Measurements from ENCODE around the gene RDH5. TPM values are rescaled to one million over a fixed set of nuclear protein-coding genes. Genes with fewer than 3 reads are reported as not detected.

The RDH5 gene
- total RNA-seq, 2 donors from 2014 or later: 4.1 to 7.4 TPM

GRCh38 chr12:55675666-55676065 is 44.5 kb upstream of the RDH5 start:
- H3K27ac ChIP-seq (ENCODE audit: low read depth, low read length): no peak overlapping the region
- no peaks in the 10 kb centered on the region for H3K27me3 ChIP-seq (ENCODE audit: control insufficient read depth, insufficient read depth, low read length, poor library complexity, severe bottlenecking)
- no peaks in the 10 kb centered on the region for H3K9me3 Mint-ChIP-seq
- no peaks in the 10 kb centered on the region for H3K36me3 Mint-ChIP-seq (ENCODE audit: low read depth)
- no peaks in the 10 kb centered on the region for H3K4me1 Mint-ChIP-seq
- peaks cover 21% of the 10 kb centered on the region for H3K27me3 Mint-ChIP-seq (ENCODE audit: insufficient read depth)
- no peak overlapping the region for H3K27ac Mint-ChIP-seq
- DNase-seq: peak; percentile 26
- no peaks in the 10 kb centered on the region for H3K4me1 ChIP-seq (ENCODE audit: control insufficient read depth, insufficient read depth, low read length)
- H3K36me3 ChIP-seq (ENCODE audit: control insufficient read depth, insufficient read depth, low read length): no peaks in the 10 kb centered on the region
- H3K4me3 ChIP-seq (ENCODE audit: low read length): no peak overlapping the region
- no peak for TF ChIP-seq CTCF (conservative IDR thresholded peaks at IDR 0.05)
- H3K9me3 ChIP-seq (ENCODE audit: control insufficient read depth, low read length): no peaks in the 10 kb centered on the region
- no peak overlapping the region for H3K4me3 Mint-ChIP-seq
- H3K9ac ChIP-seq (ENCODE audit: extremely low read depth, low read length, poor library complexity, severe bottlenecking): no peak overlapping the region
- WGBS, 2 experiments (ENCODE audit: insufficient coverage in 1 of 2, insufficient read length in 1 of 2): 91 to 94% methylated on average over 6 to 8 of the region's 8 CpGs

DNA sequence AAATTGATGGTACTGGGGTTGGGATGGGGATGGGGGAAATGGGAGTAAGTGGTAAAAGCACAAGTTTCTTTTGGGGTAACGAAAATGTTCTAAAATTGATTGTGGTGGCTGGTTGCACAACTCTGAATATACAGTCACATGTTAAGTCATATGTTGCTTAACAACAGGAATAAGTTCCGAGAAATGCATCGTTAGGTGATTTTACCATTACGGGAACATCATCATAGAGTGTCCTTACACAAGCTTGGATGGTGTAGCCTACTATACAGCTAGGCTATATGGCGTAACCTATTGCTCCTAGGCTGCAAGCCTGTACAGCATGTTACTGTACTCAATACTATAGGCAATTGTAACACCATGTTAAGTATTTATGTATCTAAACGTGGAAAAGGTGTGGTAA is 43.5 kb upstream of the RDH5 start:
- H3K4me3 Mint-ChIP-seq: no peak overlapping the region
- Histone ChIP-seq H3K4me3 (ENCODE audit: low read length) (no peak overlapping the region), H3K9ac (ENCODE audit: extremely low read depth, low read length, poor library complexity, severe bottlenecking) (no peak overlapping the region), H3K9me3 (ENCODE audit: control insufficient read depth, low read length) (no peaks in the 10 kb centered on the region), H3K4me1 (ENCODE audit: control insufficient read depth, insufficient read depth, low read length) (peaks cover 2% of the 10 kb centered on the region), H3K27me3 (ENCODE audit: control insufficient read depth, insufficient read depth, low read length, poor library complexity, severe bottlenecking) (no peaks in the 10 kb centered on the region), H3K27ac (ENCODE audit: low read depth, low read length) (no peak overlapping the region), H3K36me3 (ENCODE audit: control insufficient read depth, insufficient read depth, low read length) (no peaks in the 10 kb centered on the region)
- H3K36me3 Mint-ChIP-seq (ENCODE audit: low read depth): no peaks in the 10 kb centered on the region
- H3K9me3 Mint-ChIP-seq: no peaks in the 10 kb centered on the region
- H3K27me3 Mint-ChIP-seq (ENCODE audit: insufficient read depth): peaks cover 21% of the 10 kb centered on the region
- 91 to 95% methylated on average over 5 of the region's 6 CpGs for WGBS, 2 experiments (ENCODE audit: insufficient coverage in 1 of 2, insufficient read length in 1 of 2)
- no peak overlapping the region for H3K27ac Mint-ChIP-seq
- H3K4me1 Mint-ChIP-seq: peaks cover 9% of the 10 kb centered on the region
- peak; percentile 21 for DNase-seq
- no peak for TF ChIP-seq CTCF (conservative IDR thresholded peaks at IDR 0.05)

DNA sequence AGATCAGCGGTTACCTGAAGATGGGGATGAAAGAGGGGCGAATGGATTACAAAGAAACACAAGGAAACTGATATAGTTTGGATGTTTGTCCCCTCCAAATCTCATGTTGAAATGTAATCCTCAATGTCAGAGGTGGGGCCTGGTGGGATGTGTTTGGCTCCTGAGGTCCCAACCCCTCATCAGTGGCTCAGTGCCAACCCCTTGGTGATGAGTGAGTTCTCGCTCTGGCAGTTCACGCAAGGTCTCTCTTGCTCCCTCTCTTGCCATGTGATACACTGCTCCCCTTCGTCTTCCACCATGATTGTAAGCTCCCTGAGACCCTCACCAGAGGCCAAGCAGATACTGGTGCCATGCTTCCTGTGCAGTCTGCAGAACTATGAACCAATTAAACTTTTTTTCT is 40.5 kb upstream of the RDH5 start:
- Mint-ChIP-seq H3K9me3 (no peaks in the 10 kb centered on the region), H3K27me3 (ENCODE audit: insufficient read depth) (peaks cover 11% of the 10 kb centered on the region), H3K27ac (no peak overlapping the region), H3K36me3 (ENCODE audit: low read depth) (peaks cover 11% of the 10 kb centered on the region), H3K4me1 (peaks cover 17% of the 10 kb centered on the region), H3K4me3 (no peak overlapping the region)
- no peak for DNase-seq
- Histone ChIP-seq H3K9me3 (ENCODE audit: control insufficient read depth, low read length) (no peaks in the 10 kb centered on the region), H3K27me3 (ENCODE audit: control insufficient read depth, insufficient read depth, low read length, poor library complexity, severe bottlenecking) (no peaks in the 10 kb centered on the region), H3K27ac (ENCODE audit: low read depth, low read length) (no peak overlapping the region), H3K4me3 (ENCODE audit: low read length) (no peak overlapping the region), H3K36me3 (ENCODE audit: control insufficient read depth, insufficient read depth, low read length) (no peaks in the 10 kb centered on the region), H3K4me1 (ENCODE audit: control insufficient read depth, insufficient read depth, low read length) (peaks cover 7% of the 10 kb centered on the region), H3K9ac (ENCODE audit: extremely low read depth, low read length, poor library complexity, severe bottlenecking) (no peak overlapping the region)
- no peak for TF ChIP-seq CTCF (conservative IDR thresholded peaks at IDR 0.05)
- WGBS, 2 experiments (ENCODE audit: insufficient coverage in 1 of 2, insufficient read length in 1 of 2): 94 to 100% methylated on average over 2 to 5 of the region's 5 CpGs

Data from endodermal cell (in vitro differentiated cells).